ENCODE data around the gene ACTA1. TPM values are rescaled to one million over a fixed set of nuclear protein-coding genes. Genes with fewer than 3 reads are reported as not detected.

ACTA1 gene
- total and polyA plus RNA-seq, 2 experiments from 2014 or later, result 8.8 to 13.0 TPM

DNA sequence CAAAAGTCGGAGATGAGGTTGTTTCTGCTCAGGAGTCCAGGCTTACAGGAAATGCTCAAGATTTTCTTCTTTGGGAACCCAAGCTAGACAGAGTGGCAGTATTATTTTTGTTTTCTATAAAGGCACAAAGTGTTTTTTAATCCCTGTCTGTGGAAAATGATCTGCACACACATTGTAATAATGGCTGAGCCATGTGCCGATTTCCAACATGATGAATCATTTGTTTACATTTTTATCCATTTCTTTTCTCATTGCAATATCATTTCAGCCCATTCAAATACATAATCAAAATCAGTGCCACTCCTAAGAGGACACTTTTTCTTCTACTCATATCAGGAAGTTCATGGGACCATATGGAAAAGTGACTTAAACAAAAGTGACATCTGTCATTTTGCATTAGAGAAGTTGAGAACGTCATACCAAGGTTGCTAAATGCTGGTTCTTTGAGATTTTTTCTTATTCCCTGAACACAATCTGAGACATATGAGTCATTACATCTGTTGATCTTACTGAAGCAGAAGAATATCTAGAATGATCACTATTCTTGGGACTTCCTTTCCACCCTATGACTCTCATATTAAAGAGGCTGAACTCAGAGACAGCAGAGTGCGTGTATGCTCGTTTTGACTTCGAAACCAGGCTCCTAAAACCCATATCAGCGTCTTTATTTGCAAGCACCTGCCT is 44.9 kb downstream of the ACTA1 start (continued):
- TF ChIP-seq, protein P1, sequence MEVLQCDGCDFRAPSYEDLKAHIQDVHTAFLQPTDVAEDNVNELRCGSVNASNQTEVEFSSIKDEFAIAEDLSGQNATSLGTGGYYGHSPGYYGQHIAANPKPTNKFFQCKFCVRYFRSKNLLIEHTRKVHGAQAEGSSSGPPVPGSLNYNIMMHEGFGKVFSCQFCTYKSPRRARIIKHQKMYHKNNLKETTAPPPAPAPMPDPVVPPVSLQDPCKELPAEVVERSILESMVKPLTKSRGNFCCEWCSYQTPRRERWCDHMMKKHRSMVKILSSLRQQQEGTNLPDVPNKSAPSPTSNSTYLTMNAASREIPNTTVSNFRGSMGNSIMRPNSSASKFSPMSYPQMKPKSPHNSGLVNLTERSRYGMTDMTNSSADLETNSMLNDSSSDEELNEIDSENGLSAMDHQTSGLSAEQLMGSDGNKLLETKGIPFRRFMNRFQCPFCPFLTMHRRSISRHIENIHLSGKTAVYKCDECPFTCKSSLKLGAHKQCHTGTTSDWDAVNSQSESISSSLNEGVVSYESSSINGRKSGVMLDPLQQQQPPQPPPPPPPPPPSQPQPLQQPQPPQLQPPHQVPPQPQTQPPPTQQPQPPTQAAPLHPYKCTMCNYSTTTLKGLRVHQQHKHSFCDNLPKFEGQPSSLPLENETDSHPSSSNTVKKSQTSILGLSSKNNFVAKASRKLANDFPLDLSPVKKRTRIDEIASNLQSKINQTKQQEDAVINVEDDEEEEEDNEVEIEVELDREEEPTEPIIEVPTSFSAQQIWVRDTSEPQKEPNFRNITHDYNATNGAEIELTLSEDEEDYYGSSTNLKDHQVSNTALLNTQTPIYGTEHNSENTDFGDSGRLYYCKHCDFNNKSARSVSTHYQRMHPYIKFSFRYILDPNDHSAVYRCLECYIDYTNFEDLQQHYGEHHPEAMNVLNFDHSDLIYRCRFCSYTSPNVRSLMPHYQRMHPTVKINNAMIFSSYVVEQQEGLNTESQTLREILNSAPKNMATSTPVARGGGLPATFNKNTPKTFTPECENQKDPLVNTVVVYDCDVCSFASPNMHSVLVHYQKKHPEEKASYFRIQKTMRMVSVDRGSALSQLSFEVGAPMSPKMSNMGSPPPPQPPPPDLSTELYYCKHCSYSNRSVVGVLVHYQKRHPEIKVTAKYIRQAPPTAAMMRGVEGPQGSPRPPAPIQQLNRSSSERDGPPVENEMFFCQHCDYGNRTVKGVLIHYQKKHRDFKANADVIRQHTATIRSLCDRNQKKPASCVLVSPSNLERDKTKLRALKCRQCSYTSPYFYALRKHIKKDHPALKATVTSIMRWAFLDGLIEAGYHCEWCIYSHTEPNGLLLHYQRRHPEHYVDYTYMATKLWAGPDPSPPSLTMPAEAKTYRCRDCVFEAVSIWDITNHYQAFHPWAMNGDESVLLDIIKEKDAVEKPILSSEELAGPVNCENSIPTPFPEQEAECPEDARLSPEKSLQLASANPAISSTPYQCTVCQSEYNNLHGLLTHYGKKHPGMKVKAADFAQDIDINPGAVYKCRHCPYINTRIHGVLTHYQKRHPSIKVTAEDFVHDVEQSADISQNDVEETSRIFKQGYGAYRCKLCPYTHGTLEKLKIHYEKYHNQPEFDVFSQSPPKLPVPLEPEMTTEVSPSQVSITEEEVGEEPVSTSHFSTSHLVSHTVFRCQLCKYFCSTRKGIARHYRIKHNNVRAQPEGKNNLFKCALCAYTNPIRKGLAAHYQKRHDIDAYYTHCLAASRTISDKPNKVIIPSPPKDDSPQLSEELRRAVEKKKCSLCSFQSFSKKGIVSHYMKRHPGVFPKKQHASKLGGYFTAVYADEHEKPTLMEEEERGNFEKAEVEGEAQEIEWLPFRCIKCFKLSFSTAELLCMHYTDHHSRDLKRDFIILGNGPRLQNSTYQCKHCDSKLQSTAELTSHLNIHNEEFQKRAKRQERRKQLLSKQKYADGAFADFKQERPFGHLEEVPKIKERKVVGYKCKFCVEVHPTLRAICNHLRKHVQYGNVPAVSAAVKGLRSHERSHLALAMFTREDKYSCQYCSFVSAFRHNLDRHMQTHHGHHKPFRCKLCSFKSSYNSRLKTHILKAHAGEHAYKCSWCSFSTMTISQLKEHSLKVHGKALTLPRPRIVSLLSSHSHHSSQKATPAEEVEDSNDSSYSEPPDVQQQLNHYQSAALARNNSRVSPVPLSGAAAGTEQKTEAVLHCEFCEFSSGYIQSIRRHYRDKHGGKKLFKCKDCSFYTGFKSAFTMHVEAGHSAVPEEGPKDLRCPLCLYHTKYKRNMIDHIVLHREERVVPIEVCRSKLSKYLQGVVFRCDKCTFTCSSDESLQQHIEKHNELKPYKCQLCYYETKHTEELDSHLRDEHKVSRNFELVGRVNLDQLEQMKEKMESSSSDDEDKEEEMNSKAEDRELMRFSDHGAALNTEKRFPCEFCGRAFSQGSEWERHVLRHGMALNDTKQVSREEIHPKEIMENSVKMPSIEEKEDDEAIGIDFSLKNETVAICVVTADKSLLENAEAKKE (CRISPR knock-in tag; IDR thresholded peaks at IDR 0.05), result no peak
- TF ChIP-seq STAT1 (IDR thresholded peaks at IDR 0.05; ENCODE audit: unreplicated experiment) (no peak), EZH2 (IDR thresholded peaks at IDR 0.05; ENCODE audit: low read depth, unreplicated experiment) (no peak), ZNF114 (CRISPR knock-in tag; IDR thresholded peaks at IDR 0.05) (no peak)

DNA sequence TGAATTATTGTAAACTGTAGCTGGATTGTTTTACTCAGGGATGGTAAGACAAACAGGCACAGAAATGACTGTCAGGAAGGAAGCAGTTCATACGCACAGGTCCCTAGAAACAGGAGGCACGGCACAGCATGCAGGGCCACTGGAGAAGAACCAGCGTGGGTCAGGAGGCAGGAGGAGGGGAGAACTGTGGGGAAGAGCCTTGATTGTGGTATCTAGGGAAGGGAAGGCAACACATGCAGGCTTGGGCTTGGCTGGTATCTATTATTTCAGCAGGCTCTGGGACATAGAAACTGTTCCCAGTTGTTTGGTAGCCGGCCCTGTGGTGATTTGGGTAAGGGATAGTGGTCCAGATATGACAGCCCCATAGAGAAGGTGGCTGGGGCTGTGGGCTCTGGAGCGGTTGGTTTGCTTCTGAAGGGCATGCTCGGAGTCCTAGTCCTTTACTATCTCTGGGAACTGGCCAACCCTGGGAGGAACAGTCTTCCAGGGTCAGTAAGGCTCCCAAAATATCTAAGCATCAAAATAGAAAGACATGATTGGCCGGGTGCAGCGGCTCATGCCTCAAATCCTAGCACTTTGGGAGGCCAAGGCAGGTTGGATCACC is 47.9 kb downstream of the ACTA1 start:
- ATAC-seq (no peak), DNase-seq (ENCODE audit: low spot score) (no peak)
- H3K36me3 Mint-ChIP-seq (ENCODE audit: low read depth), result no peaks in the 10 kb centered on the region
- H3K27me3 Mint-ChIP-seq (ENCODE audit: insufficient read depth, low read depth, poor library complexity), result peaks cover 9% of the 10 kb centered on the region
- no peaks in the 10 kb centered on the region for H3F3A ChIP-seq (replicated peaks; ENCODE audit: low read depth)
- H3K4me3 ChIP-seq, result no peak overlapping the region
- H3K4me3 Mint-ChIP-seq, result no peak overlapping the region
- H4K20me1 ChIP-seq (replicated peaks; ENCODE audit: insufficient read depth), result no peaks in the 10 kb centered on the region
- no peaks in the 10 kb centered on the region for H3K36me3 ChIP-seq (ENCODE audit: insufficient read depth)
- H3K9me3 Mint-ChIP-seq, result no peaks in the 10 kb centered on the region
- H3K27me3 ChIP-seq (ENCODE audit: insufficient read depth), result no peaks in the 10 kb centered on the region
- H3K9me2 ChIP-seq (ENCODE audit: insufficient read depth), result no peaks in the 10 kb centered on the region
- no peaks in the 10 kb centered on the region for H3K79me2 ChIP-seq (replicated peaks; ENCODE audit: insufficient read depth)
- peaks cover 12% of the 10 kb centered on the region for H3K4me1 ChIP-seq (ENCODE audit: insufficient read depth)
- no peak overlapping the region for H3K27ac ChIP-seq (ENCODE audit: low read depth)
- no peak for TF ChIP-seq EZH2phosphoT487 (IDR thresholded peaks at IDR 0.05; ENCODE audit: unreplicated experiment)
- TF ChIP-seq, protein P2, sequence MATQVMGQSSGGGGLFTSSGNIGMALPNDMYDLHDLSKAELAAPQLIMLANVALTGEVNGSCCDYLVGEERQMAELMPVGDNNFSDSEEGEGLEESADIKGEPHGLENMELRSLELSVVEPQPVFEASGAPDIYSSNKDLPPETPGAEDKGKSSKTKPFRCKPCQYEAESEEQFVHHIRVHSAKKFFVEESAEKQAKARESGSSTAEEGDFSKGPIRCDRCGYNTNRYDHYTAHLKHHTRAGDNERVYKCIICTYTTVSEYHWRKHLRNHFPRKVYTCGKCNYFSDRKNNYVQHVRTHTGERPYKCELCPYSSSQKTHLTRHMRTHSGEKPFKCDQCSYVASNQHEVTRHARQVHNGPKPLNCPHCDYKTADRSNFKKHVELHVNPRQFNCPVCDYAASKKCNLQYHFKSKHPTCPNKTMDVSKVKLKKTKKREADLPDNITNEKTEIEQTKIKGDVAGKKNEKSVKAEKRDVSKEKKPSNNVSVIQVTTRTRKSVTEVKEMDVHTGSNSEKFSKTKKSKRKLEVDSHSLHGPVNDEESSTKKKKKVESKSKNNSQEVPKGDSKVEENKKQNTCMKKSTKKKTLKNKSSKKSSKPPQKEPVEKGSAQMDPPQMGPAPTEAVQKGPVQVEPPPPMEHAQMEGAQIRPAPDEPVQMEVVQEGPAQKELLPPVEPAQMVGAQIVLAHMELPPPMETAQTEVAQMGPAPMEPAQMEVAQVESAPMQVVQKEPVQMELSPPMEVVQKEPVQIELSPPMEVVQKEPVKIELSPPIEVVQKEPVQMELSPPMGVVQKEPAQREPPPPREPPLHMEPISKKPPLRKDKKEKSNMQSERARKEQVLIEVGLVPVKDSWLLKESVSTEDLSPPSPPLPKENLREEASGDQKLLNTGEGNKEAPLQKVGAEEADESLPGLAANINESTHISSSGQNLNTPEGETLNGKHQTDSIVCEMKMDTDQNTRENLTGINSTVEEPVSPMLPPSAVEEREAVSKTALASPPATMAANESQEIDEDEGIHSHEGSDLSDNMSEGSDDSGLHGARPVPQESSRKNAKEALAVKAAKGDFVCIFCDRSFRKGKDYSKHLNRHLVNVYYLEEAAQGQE (IDR thresholded peaks at IDR 0.05; ENCODE audit: unreplicated experiment), result no peak
- TF ChIP-seq STAT1 (IDR thresholded peaks at IDR 0.05; ENCODE audit: unreplicated experiment), result no peak
- TF ChIP-seq POLR2AphosphoS5 (IDR thresholded peaks at IDR 0.05; ENCODE audit: low read depth), result no peak
- TF ChIP-seq EZH2 (IDR thresholded peaks at IDR 0.05; ENCODE audit: low read depth, unreplicated experiment), result no peak
- no peak for TF ChIP-seq JUNB (IDR thresholded peaks at IDR 0.05; ENCODE audit: unreplicated experiment)
- H2AFZ ChIP-seq, result no peak overlapping the region
- H3K4me2 ChIP-seq, result no peak overlapping the region
- H3K4me1 Mint-ChIP-seq, result peaks cover 12% of the 10 kb centered on the region
- H3K27ac Mint-ChIP-seq, result no peak overlapping the region
